GM21737 (cell line): Measurements from ENCODE around the gene SPRN.
"Not testable (repeated sequence)": the region's sequence is repeated elsewhere in the genome, so short reads cannot be mapped to it uniquely, and the experiment has no call there.

Experiments
- ATAC-seq: cut with Tn5 transposase; IDR thresholded peaks from one replicate; pipeline ENCODE4 v1.9.1; 2021; ENCODE audit warnings: mild to moderate bottlenecking, moderate library complexity; ENCODE audit not compliant: unreplicated experiment

SPRN gene

DNA sequence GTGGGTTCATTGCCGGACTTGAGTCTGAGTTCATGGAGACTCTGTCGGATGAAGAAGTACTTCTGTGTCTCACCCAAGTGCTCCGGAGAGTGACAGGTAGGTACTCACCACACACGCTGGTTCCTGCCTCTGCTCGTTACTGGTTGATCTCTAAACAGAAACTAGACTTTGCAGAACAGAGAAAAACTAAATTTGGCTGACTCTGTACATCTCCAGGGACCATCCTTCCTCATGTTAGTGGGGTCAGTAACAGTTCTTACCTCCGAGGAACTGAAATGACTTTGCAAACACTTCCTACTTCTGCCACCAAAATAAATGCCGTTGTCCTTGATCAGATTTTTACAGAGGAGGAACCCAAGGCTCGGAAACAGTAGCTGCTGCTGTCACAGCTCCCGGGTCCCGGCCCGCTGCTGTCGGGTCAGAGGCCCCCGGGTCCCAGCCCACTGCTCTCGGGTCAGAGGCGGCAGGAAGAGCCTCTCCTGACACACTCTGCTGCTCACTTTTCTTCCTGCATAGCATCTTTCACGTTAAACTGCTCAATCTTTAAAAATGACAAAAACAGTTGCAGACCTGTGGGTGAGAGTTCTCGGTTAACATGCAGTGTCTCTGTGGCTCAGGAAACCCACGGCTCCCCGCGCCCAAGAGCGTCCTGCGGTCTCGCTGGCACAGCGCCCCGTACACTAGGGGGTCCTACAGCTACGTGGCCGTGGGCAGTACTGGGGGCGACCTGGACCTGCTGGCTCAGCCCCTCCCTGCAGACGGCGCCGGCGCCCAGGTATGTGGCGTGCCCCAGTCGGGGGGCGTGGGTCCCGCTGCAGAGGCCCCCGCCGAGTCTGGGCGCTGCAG is 35.2 kb downstream of the SPRN start:
- peak; percentile 75 for ATAC-seq

DNA sequence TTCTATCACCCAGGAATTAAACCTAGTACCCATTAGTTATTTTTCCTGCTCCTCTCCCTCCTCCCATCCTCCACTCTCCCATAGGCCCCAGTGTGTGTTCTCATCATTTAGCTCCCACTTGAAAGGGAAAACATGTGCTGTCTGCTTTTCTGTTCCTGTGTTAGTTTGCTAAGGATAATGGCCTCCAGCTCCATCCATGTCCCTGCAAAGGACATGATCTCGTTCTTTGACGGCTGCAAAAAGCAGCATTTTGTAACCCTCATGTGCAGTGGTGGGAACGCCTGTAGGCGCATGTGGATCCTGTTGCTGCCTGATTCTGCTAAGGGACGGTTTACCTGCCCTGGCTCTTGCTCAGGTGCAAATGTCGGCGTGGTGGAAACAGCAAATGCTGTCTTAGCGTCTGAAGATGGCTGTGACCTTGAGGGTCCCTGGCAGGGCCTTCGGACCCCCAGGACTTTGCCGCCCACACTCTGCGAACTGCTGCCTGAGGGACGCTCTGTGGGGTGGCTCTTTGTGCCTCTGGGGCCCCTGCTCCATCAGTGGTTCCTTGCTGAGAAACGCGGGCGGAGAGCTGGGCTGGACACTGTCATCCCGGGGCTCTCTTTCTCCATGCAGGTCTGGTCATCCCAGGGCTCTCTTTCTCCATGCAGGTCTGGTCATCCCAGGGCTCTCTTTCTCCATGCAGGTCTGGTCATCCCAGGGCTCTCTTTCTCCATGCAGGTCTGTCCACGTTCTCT is 36.0 kb downstream of the SPRN start:
- ATAC-seq, result peak; percentile 7

DNA sequence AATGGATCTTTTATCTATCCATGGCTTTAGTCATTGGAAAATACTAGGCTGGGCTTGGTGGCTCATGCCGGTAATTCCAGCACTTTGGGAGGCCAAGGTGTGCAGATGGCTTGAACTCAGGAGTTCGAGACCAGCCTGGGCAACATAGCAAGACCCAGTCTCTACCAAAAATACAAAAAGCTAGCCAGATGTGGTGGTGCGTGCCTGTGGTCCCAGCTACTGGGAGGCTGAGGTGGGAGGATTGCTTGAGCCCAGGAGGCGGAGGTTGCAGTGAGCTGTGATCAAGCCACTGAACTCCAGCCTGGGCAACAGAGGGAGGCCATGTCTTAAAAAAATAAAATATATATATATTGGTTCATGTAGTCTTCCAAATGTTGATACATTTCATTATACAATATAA is 37.5 kb downstream of the SPRN start:
- ATAC-seq, result not testable (repeated sequence)

DNA sequence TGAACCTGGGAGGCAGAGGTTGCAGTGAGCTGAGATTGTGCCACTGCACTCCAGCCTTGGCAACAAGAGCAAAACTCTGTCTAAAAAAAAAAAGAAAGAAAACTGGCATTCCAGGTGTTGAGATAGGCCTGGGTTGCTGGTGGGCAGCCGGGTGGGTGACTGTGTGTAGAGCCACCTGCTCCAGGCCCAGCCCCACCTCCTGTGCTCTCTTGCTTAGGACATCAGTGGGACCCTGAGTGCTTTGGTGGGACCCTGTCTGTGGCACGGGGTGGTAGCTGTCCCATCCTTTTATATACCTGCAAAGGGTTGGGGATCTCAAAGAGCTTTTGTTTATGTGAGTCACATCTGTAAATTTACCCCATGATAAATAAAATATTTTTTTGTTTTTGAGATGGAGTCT is 39.2 kb downstream of the SPRN start:
- no peak for ATAC-seq

DNA sequence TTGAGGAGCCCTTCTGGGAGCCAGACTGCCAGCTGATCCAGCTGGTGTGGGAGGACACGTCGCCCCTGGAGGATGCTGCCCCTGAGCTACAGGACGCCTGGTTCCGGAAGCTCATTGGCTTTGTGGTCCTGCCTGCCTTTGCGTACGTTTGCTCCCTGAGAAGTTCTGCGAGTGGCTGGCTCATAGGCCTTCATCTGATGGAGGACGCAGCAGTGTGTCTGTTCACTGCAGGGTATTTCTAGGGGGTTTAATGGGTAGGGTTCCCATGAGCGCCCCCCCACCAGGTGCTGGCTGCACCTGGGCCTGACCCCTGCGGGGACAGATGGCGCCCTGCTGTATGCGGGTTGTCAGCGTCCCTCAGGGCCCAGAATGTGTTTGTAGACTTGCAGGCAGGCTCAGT is 40.4 kb downstream of the SPRN start:
- ATAC-seq, result no peak

DNA sequence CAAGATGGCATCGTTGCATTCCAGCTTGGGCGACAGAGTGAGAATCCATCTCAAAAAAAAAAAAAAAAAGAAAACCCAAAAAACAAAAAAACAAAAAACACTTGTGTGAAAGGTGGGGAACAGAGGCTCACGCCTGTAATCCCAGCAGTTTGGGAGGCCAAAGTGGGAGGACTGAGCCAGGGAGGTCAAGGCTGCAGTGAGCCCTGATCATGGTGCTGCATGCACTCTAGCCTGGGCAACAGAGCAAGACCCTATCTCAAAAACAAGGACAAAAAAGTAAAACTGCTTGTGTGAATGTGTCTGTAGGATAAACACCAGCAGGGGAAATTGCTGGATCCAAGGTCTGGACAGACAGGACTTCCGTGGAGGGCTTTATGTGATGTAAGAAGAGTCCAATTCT is 40.9 kb downstream of the SPRN start:
- no peak for ATAC-seq

DNA sequence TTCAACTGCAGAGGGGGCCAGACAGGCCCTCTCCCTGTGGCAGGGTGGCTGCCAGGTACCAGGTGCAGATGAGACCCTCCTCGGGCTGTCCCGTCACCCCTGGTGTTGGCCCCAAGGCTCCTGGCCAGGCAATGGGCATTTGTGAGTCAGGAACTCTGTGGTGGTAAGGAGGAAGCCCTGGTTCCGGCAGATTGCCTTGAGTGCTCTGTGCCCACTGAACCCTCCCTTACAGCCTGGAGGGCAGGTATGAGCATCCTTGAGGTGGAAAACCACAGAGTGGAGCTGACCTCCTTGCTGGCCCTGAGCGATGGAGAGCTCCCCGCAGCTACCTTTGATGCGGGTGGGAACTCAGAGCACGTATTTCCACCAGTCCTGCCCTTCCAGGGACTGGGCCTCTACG is 43.4 kb downstream of the SPRN start:
- ATAC-seq, result no peak

DNA sequence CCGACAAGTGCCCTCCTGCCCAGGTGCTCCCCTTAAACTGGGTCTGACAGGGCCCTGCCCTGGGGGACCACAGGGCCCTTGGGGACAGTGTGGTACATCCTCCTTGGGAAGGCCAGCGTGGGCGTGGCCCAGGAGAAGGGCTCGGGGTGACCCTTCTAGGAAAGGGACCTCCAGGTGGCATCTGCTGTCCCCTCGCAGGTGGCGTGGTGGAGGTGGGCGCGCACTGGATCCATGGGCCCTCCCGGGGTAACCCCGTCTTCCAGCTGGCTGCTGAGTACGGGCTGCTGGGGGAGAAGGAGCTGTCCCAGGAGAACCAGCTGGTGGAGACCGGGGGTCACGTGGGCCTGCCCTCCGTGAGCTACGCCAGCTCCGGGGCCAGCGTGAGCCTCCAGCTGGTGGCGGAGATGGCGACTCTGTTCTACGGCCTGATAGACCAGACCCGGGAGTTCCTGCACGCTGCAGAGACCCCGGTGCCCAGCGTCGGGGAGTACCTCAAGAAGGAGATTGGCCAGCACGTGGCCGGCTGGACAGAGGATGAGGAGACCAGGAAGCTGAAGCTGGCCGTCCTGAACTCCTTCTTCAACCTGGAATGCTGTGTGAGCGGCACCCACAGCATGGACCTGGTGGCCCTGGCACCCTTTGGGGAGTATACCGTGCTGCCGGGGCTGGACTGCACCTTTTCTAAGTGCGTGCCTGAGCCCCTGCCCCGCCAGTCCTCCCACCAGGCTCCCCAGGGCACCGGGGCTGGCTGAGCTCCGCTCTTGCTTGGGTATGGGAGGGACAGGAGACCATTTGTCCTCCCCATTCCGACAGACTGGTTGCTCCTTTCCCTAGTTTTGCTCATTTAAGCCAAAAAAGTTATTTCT is 44.4 kb downstream of the SPRN start:
- no peak for ATAC-seq

DNA sequence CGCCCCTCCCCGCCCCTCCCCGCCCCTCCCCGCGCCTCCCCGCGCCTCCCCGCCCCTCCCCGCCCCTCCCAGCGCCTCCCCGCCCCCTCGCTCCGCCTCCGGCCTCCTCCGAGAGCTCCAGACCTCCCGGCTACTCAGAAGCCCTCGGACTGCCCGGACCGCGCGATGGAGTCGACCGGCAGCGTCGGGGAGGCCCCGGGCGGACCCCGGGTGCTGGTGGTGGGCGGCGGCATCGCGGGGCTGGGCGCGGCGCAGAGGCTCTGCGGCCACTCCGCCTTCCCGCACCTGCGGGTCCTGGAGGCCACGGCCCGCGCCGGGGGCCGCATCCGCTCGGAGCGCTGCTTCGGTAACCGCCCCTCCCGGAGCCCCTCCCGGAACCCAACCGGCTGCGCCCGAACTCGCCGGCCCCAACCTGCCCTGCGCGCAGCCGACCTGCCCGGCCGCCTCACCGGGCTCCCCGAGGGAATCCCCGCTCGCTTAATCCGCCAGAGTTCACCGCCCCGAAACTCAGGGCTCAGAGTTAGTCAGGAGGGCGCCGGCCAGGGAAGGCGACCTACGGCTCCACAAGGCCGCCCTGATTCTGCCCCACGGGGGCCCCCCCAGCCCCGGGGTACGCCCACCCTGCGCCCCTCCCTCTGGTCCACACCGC is 45.1 kb downstream of the SPRN start, which contains the start of gene PAOX:
Gene PAOX (plus strand): TSS at position 111 of the 649 bp plus-strand sequence. CDS start 55 bp downstream, at position 166.
- ATAC-seq, result peak; percentile 37

DNA sequence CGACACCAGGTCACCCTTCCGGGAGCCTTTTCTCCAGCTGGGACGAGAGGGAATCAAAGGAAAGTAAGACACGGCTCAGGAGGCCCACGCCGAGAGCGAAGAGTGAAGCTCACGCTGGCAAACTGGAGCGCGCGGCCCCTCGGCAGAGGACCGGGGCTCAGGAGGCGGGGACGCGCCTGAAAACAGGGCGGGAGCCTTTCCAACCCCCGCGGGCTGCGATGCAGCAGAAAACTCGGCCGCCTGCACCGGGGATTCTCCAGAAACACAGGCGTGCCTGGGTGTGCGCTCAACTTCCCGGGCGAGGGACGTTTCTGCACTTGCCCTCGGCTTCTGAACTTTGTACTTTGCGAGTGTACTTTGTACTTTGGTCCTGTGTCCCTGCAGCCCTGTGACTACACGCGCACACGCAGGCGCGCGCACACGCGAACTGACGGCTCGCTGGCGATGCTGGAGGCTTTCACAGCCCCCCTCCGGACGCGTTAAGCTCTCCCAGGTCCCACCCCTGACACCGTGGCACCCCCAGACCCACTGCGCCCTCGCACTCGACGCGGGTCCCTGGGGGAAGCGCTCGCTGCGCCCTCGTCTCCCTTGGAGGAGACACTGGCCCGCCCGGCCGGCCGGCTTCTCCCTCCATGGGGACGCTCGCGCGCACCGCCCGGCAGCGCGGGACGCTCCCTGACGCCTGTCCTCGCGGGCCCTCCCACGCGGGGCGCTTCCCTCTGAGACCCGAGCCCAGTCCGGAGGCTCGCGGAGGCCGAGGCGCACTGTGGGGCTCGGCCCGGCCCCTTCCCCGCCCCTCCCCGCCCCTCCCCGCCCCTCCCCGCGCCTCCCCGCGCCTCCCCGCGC is 46.0 kb downstream of the SPRN start:
- ATAC-seq, result peak; percentile 37

DNA sequence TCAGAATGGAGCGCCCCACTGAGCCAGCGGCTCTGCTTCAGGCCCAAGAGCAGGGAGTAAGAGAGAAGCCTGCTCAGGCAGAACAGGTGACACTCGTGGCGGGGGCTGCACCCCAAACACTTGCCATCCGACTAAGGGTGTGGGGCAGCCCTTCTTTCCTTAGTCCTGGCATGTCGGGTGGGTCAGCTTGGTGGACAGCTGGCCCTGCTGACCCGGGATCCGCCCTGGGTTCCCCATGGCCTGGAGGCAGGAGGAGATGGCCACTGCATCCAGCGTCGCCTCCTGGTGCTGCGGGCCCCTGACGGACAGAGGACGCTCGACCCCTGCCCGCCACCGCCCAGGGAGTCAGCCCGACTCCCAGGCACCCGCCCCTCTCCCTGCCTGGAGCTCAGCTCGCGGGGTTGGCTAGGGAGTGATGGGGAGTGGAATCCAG is 46.6 kb downstream of the SPRN start:
- no peak for ATAC-seq

DNA sequence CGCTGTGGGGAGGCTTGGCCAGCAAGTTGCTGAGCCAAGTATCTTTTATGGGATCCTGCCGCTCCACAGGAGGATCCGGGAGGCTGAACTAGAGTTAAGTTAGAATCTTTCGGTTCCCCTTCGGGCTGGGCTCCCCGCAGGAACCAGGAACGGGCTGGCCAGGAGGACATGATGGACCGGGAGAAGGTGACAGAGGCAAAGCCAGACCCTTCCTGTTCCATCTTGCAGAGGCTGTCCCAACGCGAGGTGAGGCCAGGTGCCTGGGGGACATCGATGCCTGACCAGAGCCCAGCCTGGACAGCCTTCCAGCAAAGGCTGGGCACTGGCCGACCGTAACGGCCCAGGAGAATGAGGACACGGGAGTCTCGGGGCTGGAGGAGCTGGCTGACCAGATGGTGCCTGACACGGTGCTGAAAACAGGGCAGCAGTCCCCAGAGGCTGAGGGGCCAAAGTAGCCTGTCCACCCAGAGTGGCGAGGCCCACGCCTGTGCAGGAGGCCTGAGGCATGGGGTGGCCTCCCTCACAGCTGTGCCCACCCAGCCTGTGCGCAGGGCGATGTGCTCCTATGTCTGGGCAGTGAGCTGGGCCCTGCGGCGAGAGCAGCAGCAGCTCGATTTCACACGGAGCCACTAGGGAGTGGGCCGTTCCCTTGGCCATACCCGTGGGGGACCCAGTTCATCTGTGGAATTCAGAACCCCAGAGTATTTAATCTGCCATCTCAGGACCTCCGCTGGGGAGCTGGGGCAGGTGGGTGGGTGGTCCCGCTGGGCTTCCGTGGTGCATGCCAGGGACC is 47.2 kb downstream of the SPRN start:
- ATAC-seq, result no peak

DNA sequence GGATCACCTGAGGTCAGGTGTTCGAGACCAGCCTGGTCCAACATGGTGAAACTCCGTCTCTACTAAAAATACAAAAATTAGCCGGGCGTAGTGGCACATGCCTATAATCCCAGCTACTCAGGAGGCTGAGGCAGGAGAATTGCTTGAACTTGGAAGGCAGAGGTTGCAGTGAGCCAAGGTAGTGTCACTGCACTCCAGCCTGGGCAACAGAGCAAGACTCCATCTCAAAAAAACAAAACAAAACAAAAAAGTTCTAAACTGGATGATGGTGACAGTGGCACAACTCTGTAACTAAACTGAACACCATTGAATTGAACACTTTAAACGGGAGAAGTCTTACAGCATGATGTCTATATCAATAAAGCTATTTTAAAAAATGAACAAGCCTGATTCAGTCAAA is 48.2 kb downstream of the SPRN start:
- not testable (repeated sequence) for ATAC-seq

DNA sequence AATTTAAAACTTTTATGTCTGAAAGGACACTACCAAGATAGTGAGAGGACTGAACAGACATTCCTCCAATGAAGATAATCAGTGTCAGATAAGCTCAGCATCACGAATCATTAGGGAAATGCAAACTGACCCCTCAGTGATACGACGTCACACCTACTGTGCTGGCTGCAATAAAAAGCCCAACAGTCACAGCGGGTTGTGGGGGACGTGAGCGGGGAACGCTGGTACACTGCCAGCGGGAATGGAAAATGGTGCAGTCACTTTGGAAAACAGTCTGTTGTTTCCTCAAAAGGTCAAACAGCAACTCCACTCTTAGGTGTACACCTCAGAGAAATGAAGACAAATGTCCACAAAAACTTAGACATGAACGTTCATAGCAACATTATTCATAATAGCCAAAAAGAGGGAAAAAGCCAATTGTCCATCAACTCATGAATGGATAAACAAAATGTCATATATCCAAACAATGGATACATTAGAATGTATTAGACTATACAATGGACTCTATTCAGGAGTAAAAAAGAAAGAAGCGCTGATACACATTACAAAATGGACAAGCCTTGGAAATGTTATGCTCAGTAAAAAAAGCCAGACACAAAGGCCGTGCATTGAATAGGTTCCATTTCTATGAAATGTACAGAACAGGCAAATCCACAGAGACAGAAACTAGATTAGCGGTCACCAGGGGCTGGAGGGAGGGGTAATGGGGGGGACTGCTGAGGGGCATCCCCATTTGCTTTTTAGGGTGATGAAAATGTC is 48.9 kb downstream of the SPRN start:
- no peak for ATAC-seq

DNA sequence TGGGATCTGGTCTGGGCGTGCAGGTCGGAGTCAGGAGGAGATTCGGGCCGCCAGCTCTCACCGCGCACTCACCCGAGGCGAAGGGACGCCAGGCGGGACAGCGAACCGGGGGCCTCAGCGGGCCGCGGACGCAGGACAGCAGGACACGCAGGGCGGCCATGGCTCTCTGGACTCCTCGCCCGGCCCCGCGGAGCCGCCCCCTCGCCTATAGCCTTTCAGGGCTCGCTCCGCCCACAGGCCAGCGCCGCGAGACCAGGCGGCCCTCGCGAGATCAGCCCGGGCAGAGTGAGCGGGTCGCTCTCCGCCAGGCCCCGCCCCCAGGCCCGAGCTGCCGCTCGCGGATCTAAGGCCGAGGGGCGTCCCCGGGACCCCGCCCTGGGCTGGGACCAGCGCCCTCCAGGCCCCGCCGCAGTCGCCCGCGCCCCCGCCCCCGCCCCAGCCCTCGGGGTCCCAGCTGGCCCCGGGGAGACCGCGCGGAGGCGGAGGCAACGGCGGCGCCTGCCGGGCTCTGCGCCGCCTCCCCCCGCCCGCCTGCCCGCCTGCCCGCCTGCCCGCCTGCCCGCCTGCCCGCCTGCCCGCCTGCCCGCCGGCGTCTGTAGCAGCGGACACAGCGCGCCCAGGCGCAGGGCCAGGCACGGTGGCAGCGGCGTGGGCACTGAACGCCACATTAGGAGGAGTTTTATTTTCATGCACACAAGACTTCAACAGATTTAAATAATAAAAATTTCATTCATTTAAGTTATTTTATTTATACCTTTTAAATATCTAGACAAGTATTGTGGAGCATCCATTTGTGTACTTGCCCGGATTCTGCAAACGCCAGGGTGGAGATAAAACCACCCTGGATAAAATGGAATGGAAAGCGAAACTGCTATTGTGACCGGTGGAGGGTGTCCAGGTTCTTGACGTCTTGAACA is 51.0 kb downstream of the SPRN start, which contains the start of gene ECHS1:
Gene ECHS1 (minus strand): TSS at position 181 of the 917 bp plus-strand sequence. CDS start 21 bp downstream, at position 160.
- ATAC-seq, result peak; percentile 94

DNA sequence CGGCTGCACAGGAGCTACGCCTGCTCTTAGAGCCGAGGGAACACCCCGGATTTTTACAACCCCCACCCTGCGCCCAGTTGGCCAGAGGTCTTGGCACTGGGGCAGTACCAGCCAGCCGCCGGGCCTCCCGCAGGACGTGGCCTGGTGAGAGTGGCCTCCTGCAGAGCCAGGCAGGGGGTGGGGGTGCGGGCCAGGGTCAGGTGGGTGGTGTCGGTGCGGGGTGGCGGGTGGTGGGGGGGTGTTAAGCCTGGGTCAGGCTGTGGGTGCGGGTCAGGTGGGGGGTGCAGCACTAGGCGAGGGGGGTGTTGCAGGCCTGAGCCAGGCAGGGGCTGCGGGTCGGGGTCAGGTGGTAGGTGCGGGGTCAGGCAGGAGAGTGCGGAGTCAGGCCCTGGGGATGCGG is 51.9 kb downstream of the SPRN start:
- no peak for ATAC-seq
